ENCODE results near the gene LRRC43.

LRRC43 gene

GRCh38 chr12:122226366-122227125 is 43.6 kb downstream of the LRRC43 start:
- peak; percentile 65 for DNase-seq (ENCODE audit: low spot score)

DNA sequence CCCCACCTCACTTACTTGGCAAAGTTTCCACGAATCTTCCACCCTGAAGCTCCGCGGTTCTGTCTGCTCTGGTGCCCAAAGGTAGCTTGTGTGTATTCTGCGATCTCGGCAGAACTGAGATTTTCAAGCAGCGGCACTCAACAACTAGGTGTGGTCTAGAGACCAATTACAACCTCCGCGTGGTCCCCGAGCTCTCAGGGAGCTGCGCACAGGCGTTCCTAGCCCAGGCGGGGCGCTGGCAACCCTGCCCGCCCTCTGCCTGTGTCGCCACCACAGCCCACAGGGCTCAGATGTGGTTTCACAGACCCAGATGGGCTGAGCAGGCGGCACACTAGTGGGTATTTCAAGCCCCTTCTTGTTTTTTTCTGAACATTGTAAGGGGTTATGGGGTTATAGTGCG is 44.4 kb downstream of the LRRC43 start:
- no peak for DNase-seq (ENCODE audit: low spot score)

GRCh38 chr12:122228092-122228491 is 45.2 kb downstream of the LRRC43 start:
- no peak for DNase-seq (ENCODE audit: low spot score)

GRCh38 chr12:122230798-122231197 is 47.9 kb downstream of the LRRC43 start:
- no peak for DNase-seq (ENCODE audit: low spot score)

DNA sequence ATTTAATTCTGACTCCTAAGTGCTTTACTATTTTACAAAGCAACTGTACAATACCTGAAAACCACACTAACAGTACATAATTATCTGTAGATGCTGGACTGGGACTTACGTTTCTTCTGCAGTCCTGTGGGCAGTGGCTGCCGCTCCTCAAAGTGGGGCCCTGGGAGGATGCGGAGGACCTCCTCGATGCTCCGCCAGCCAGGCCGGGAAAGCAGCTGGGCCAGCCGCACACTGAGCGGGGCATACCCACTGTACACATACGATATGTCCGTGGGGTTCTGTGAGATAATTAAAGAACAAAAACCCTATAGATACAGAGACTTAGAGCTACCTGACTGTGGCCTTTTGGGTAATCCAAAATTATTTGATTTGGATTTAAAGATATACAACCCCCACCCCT is 49.8 kb downstream of the LRRC43 start:
- DNase-seq (ENCODE audit: low spot score), result no peak

DNA sequence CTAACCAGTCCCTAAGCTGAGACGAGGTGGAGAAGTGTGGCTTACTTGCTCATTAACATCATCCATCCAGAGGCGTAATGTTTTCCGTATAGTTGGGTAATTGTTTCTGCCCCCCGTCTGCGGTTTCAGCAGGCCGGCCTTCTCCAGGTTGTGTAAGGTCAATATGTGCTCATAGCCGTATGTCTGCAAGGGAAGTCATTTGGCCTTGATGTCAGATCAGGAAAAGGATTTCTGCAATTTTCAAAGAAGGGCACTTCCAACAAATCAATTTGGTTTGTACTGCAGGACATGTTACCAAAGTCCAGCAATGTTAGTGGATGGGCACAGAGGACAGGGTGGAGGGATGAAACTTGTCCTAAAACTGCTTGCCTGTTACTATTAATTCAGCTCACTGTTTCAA is 52.8 kb downstream of the LRRC43 start:
- no peak for DNase-seq (ENCODE audit: low spot score)

DNA sequence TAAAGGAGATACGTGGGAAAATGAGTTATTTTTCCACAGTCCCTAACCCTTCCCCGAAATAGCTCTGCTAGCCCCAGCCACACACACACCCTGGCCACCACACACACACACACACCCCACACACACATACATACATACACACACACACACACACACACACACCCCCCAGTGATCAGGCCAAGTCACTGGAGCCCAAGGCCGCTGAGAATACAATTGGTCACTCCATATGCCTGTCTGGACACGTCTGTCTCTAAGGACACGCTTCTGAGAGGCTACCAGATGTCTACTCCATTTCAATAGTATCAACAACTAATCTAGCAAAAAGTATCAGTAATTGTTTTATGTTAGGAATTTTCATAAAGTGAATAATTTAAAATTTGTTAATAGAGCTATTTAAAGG is 55.9 kb downstream of the LRRC43 start:
- DNase-seq (ENCODE audit: low spot score), result no peak

DNA sequence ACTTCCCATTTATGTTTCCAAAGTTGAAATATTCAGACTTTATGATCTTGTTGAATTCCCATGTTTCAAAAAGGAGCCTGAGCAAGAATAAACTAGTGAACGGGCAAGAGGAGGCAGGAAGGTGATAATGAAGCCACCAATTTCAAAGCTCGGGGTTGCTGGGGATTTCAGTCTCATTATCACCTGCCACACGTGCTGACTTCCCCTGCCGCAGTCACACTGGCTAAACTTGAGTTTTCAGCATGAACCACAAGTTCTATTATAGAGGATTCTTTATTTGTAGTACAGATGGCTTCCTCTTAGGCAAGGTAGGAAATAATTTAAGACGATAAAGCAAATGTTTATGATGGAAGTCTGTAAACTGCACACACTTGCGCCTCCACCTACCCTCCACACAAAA is 61.0 kb downstream of the LRRC43 start:
- DNase-seq (ENCODE audit: low spot score), result no peak

GRCh38 chr12:122244565-122245371 is 61.8 kb downstream of the LRRC43 start:
- DNase-seq (ENCODE audit: low spot score), result no peak

- DNase-seq (ENCODE audit: low spot score), result no peak
Observed at GRCh38 chr12:122245553-122245952, 62.6 kb downstream of the LRRC43 start.

DNA sequence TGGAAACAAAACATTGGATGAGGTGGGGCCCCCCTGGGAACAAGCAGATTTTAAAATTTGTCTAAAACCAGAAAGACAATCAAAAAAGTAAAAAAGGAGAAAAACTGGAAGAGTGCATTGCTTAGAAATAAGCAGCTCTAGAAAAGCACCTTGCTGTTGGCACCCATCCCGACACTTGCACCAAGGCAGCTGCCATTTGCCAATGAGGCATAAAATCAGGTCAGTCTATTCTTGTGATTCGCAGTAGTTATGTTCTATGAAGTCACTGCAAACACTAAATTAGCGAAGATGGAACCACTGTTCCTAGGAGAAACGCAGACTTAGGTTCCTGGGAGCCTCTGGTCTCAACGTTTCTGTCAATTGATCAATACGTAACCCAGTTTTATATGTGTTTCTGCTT is 67.1 kb downstream of the LRRC43 start:
- DNase-seq (ENCODE audit: low spot score), result no peak

GRCh38 chr12:122250536-122250935 is 67.6 kb downstream of the LRRC43 start:
- no peak for DNase-seq (ENCODE audit: low spot score)

Measured in D341Med (cell line).